Motor neuron (in vitro differentiated cells): ENCODE data around the gene SLC2A4. TPM values are rescaled to one million over a fixed set of nuclear protein-coding genes. Genes with fewer than 3 reads are reported as not detected.
"Not testable (repeated sequence)": the region's sequence is repeated elsewhere in the genome, so short reads cannot be mapped to it uniquely, and the experiment has no call there.

Experiments used
- ATAC-seq, 8 experiments: fragments of 200-7000 bp; cut with Tn5 transposase; replicated peaks in 6 of 8; 2 replicates each; pipeline ENCODE4 v1.8.0; 2021; ENCODE audit warnings: mild to moderate bottlenecking in 8 of 8, moderate library complexity in 8 of 8
- H3K27ac ChIP-seq, 2 donors: fragments of 250-450 bp; sonication (Bioruptor Pico); 2 replicates each; pipeline ENCODE4 v1.9.0; 2021; ENCODE audit warnings: antibody characterized with exemption in 2 of 2, mild to moderate bottlenecking in 2 of 2, moderate library complexity in 1 of 2
- H3K4me1 ChIP-seq, 2 donors: fragments of 250-450 bp; sonication (Bioruptor Pico); replicated peaks in 1 of 2; 2 replicates each; pipeline ENCODE4 v1.6.1; 2021; ENCODE audit warnings: antibody characterized with exemption in 2 of 2, mild to moderate bottlenecking in 2 of 2, moderate library complexity in 1 of 2
- H3K4me3 ChIP-seq, 5 donors: fragments of 250-450 bp; sonication (Bioruptor Pico); 2 replicates each; pipeline ENCODE4 v1.9.0; 2021; ENCODE audit warnings: antibody characterized with exemption in 5 of 5, mild to moderate bottlenecking in 5 of 5, moderate library complexity in 4 of 5
- WGBS, 10 experiments: fragments of 450-650 bp; shearing (Covaris generic); methylation state at CpG; one replicate each; pipeline ENCODE4 v1.0.0; 2022; 5-methylcytosine and 5-hydroxymethylcytosine counted together
- in situ Hi-C, 9 experiments: fragments of 400-800 bp; cut with MboI; loops; one replicate each; pipeline ENCODE4 v1.15.0; 2021; ENCODE audit warnings: low sequenced_read_pairs in 9 of 9, low pct_unique_long_range_greater_than_20kb in 2 of 9; ENCODE audit not compliant: unreplicated experiment in 9 of 9
- total RNA-seq, 8 experiments: library from RNA; unstranded; fragments of 300-600 nt; gene quantifications; 2 replicates each; pipeline versions ENCODE4 v1.2.3 to v1.2.4, GENCODE V29; 2022

SLC2A4 gene
- total RNA-seq, 8 experiments from 2014 or later: 0.20 to 1.4 (median 0.38) TPM

- 20 to 100% (median 48%) methylated on average over 1 to 3 of the region's 4 CpGs; no CpG with 5 or more reads in 2 of the 10 experiments for WGBS, 10 experiments
- Histone ChIP-seq H3K27ac (no peak overlapping the region), H3K4me3 (peak overlapping the region in 3 of 5 donors; percentile 28 to 98 (median 96)), H3K4me1 (peaks cover 12 to 16% of the 10 kb centered on the region in 2 donors)
- ATAC-seq: no peak
- in situ Hi-C loops: no loop called here
Observed at GRCh38 chr17:7240375-7240774, 41.1 kb upstream of the SLC2A4 start.

GRCh38 chr17:7241090-7241733, 40.3 kb upstream of the SLC2A4 start:
- peak overlapping the region; percentile 98 for H3K27ac ChIP-seq
- in situ Hi-C loops: no loop called here
- ATAC-seq: no peak
- H3K4me3 ChIP-seq: peak overlapping the region; percentile 96 to 100 (median 98)
- WGBS, 10 experiments: 0 to 64% (median 19%) methylated on average over 2 to 7 of the region's 9 CpGs
- peaks cover 12 to 16% of the 10 kb centered on the region in 2 donors for H3K4me1 ChIP-seq

- 0 to 3% (median 0%) methylated on average over 1 to 29 of the region's 62 CpGs; no CpG with 5 or more reads in 1 of the 10 experiments for WGBS, 10 experiments
Observed at GRCh38 chr17:7241783-7242716, 39.5 kb upstream of the SLC2A4 start, which contains the start of gene GABARAP. Gene GABARAP (minus strand): TSS chr17:7242449. CDS start chr17:7242330, 119 bp downstream.

GRCh38 chr17:7242717-7243452, 38.6 kb upstream of the SLC2A4 start:
- in situ Hi-C loops: no loop called here
- Histone ChIP-seq H3K4me1 (peaks cover 6 to 10% of the 10 kb centered on the region in 2 donors), H3K4me3 (peak overlapping the region; percentile 96 to 100 (median 98)), H3K27ac (peak overlapping the region; percentile 98)
- ATAC-seq: peak; percentile 8 to 40 (median 24)
- WGBS, 10 experiments: 0 to 7% (median 1%) methylated on average over 4 to 17 of the region's 49 CpGs; no CpG with 5 or more reads in 1 of the 10 experiments

More at GRCh38 chr17:7241783-7242716, 39.5 kb upstream of the SLC2A4 start, which contains the start of gene GABARAP:
- H3K4me3 ChIP-seq: peak within 1 kb of the TSS; percentile 96 to 100 (median 98)
- in situ Hi-C loops: no loop called here
- ATAC-seq: peak; percentile 10 to 39 (median 20)
- H3K27ac ChIP-seq: peak within 1 kb of the TSS; percentile 98
- H3K4me1 ChIP-seq: peaks cover 10 to 14% of the 10 kb centered on the region in 2 donors

- 0 to 100% (median 40%) methylated on average over 1 to 2 of the region's 2 CpGs; no CpG with 5 or more reads in 6 of the 10 experiments for WGBS, 10 experiments
- ATAC-seq: no peak
- Histone ChIP-seq H3K4me1 (peaks cover 6 to 10% of the 10 kb centered on the region in 2 donors), H3K4me3 (peak overlapping the region; percentile 96 to 100 (median 98)), H3K27ac (peak overlapping the region; percentile 98)
- in situ Hi-C loops: no loop called here
Observed at GRCh38 chr17:7243453-7243729, 38.1 kb upstream of the SLC2A4 start.

GRCh38 chr17:7243838-7244237, 37.7 kb upstream of the SLC2A4 start:
- H3K4me1 ChIP-seq: peaks cover 6 to 12% of the 10 kb centered on the region in 2 donors
- H3K27ac ChIP-seq, ATAC-seq, H3K4me3 ChIP-seq, in situ Hi-C loops: not testable (repeated sequence)
- WGBS, 10 experiments: 33 to 100% (median 67%) methylated on average over 1 to 3 of the region's 10 CpGs; no CpG with 5 or more reads in 5 of the 10 experiments

- ATAC-seq: no peak
- 60 to 100% (median 100%) methylated on average over 1 to 3 of the region's 5 CpGs; no CpG with 5 or more reads in 6 of the 10 experiments for WGBS, 10 experiments
- in situ Hi-C loops: no loop called here
- Histone ChIP-seq H3K27ac (no peak overlapping the region), H3K4me3 (no peak overlapping the region), H3K4me1 (peaks cover 17 to 19% of the 10 kb centered on the region in 2 donors)
Observed at GRCh38 chr17:7246779-7247178, 34.7 kb upstream of the SLC2A4 start.

- no peak for ATAC-seq
- WGBS, 10 experiments: 46 to 100% (median 83%) methylated on average over 1 to 3 of the region's 4 CpGs; no CpG with 5 or more reads in 3 of the 10 experiments
- Histone ChIP-seq H3K4me1 (peaks cover 18 to 23% of the 10 kb centered on the region in 2 donors), H3K27ac (no peak overlapping the region), H3K4me3 (no peak overlapping the region)
- in situ Hi-C loops: no loop called here
Observed at GRCh38 chr17:7248796-7249195, 32.7 kb upstream of the SLC2A4 start.

GRCh38 chr17:7249214-7249613, 32.3 kb upstream of the SLC2A4 start:
- 50 to 100% (median 89%) methylated on average over 2 to 6 of the region's 6 CpGs; no CpG with 5 or more reads in 3 of the 10 experiments for WGBS, 10 experiments
- ATAC-seq: no peak
- in situ Hi-C loops: no loop called here
- Histone ChIP-seq H3K4me1 (peaks cover 18 to 23% of the 10 kb centered on the region in 2 donors), H3K27ac (no peak overlapping the region), H3K4me3 (no peak overlapping the region)

GRCh38 chr17:7249830-7250229, 31.7 kb upstream of the SLC2A4 start:
- H3K4me3 ChIP-seq: peak overlapping the region; percentile 82 to 100 (median 95)

GRCh38 chr17:7250695-7251627, 30.6 kb upstream of the SLC2A4 start:
- in situ Hi-C loops: no loop called here
- peak overlapping the region; percentile 99 to 100 for H3K27ac ChIP-seq
- peak in 5 of 8 experiments; percentile 1 to 19 (median 5) for ATAC-seq
- WGBS, 10 experiments: 0 to 20% (median 0%) methylated on average over 1 to 4 of the region's 55 CpGs; no CpG with 5 or more reads in 3 of the 10 experiments
- peaks cover 18 to 23% of the 10 kb centered on the region in 2 donors for H3K4me1 ChIP-seq
- peak overlapping the region; percentile 82 to 100 (median 95) for H3K4me3 ChIP-seq

More at GRCh38 chr17:7249830-7250229, 31.7 kb upstream of the SLC2A4 start:
- ATAC-seq: no peak
- in situ Hi-C loops: no loop called here
- WGBS, 10 experiments: 80 to 100% (median 93%) methylated on average over 1 to 7 of the region's 7 CpGs; no CpG with 5 or more reads in 5 of the 10 experiments
- Histone ChIP-seq H3K27ac (no peak overlapping the region), H3K4me1 (peaks cover 18 to 23% of the 10 kb centered on the region in 2 donors)
